PC-9 (cell line): Measurements from ENCODE around the gene MYO18A. TPM values are rescaled to one million over a fixed set of nuclear protein-coding genes. Genes with fewer than 3 reads are reported as not detected.

Experiments
- BruUV-seq: library from RNA; stranded (reverse); fragments of 400-500 nt; replicated peaks from 2 replicates; lab custom pipeline; 2021; lab: Mats Ljungman, UMichigan
- CTCF ChIA-PET: fragments of 300-600 bp; sonication (Branson Sonifier 250); formaldehyde crosslinking; loops from one replicate; lab custom pipeline; 2022; ENCODE audit warnings: antibody characterized with exemption; lab: Charles Lee
- POLR2A ChIA-PET: fragments of 300-600 bp; sonication (Branson Sonifier 250); formaldehyde crosslinking; loops from one replicate; lab custom pipeline; 2022; ENCODE audit warnings: antibody characterized with exemption; ENCODE audit not compliant: unreplicated experiment; lab: Charles Lee
- DNase-seq, 2 experiments: peaks; one replicate each; pipeline versions ENCODE4 v3.0.0 to v3.0.0-alpha.2; 2015 to 2022; ENCODE audit warnings: mixed read lengths in 1 of 2
- H2AFZ ChIP-seq: fragments of 200-600 bp; sonication (generic); 2 replicates; pipeline ENCODE4 v1.8.1; 2017; ENCODE audit warnings: antibody characterized with exemption
- H3F3A ChIP-seq: fragments of 200-600 bp; sonication (generic); 2 replicates; pipeline ENCODE4 v1.8.1; 2017; ENCODE audit warnings: antibody characterized with exemption, mild to moderate bottlenecking, low read depth; ENCODE audit not compliant: insufficient read depth
- H3K27ac ChIP-seq: fragments of 200-600 bp; sonication (generic); 2 replicates; pipeline ENCODE4 v1.6.1; 2016; ENCODE audit warnings: mixed run types
- H3K27me3 ChIP-seq: fragments of 200-600 bp; sonication (generic); 2 replicates; pipeline ENCODE4 v1.6.1; 2016; ENCODE audit warnings: low read depth, mixed run types; ENCODE audit not compliant: insufficient read depth
- H3K36me3 ChIP-seq: fragments of 200-600 bp; sonication (generic); 2 replicates; pipeline ENCODE4 v1.6.1; 2016; ENCODE audit warnings: low read depth, mixed run types
- H3K4me1 ChIP-seq: fragments of 200-600 bp; sonication (generic); replicated peaks from 2 replicates; pipeline ENCODE4 v1.6.1; 2016; ENCODE audit warnings: mixed run types; ENCODE audit not compliant: insufficient read depth
- H3K4me2 ChIP-seq: fragments of 200-600 bp; sonication (generic); 2 replicates; pipeline ENCODE4 v1.6.1; 2017; ENCODE audit warnings: mixed run types
- H3K4me3 ChIP-seq: fragments of 200-600 bp; sonication (generic); 2 replicates; pipeline ENCODE4 v1.6.1; 2016; ENCODE audit warnings: mixed run types
- H3K79me2 ChIP-seq: fragments of 200-600 bp; sonication (generic); 2 replicates; pipeline ENCODE4 v1.6.1; 2017; ENCODE audit warnings: low read depth, mixed run types
- H3K9me2 ChIP-seq: fragments of 200-600 bp; sonication (generic); 2 replicates; pipeline ENCODE4 v1.8.1; 2017; ENCODE audit warnings: mild to moderate bottlenecking; ENCODE audit not compliant: insufficient read depth
- H3K9me3 ChIP-seq: fragments of 200-600 bp; sonication (generic); 2 replicates; pipeline ENCODE4 v1.8.1; 2016; ENCODE audit warnings: low read depth; ENCODE audit not compliant: insufficient read depth
- H4K20me1 ChIP-seq: fragments of 200-600 bp; sonication (generic); 2 replicates; pipeline ENCODE4 v1.8.1; 2017; ENCODE audit not compliant: insufficient read depth
- EZH2 ChIP-seq: fragments of 200-600 bp; sonication (generic); IDR thresholded peaks from 2 replicates; pipeline ENCODE4 v1.8.0; 2017; ENCODE audit warnings: antibody characterized with exemption, low read depth
- intact Hi-C: fragments of 100-400 bp; cut with micrococcal nuclease; formaldehyde crosslinking; loops from one replicate; pipeline ENCODE4 v1.10.0; 2022; ENCODE audit not compliant: unreplicated experiment
- total RNA-seq: library from RNA; stranded (reverse); gene quantifications from 2 replicates; pipeline ENCODE4 v1.2.3, GENCODE V29; 2021
- TF ChIP-seq, protein P1 (sequence below): fragments of 200-600 bp; sonication (generic); conservative IDR thresholded peaks from 2 replicates; pipeline ENCODE4 v1.6.1; 2017; ENCODE audit warnings: mixed run types, antibody characterized with exemption, mild to moderate bottlenecking, moderate library complexity

MYO18A gene
- total RNA-seq, 1 experiment from 2014 or later, result 150 TPM

DNA sequence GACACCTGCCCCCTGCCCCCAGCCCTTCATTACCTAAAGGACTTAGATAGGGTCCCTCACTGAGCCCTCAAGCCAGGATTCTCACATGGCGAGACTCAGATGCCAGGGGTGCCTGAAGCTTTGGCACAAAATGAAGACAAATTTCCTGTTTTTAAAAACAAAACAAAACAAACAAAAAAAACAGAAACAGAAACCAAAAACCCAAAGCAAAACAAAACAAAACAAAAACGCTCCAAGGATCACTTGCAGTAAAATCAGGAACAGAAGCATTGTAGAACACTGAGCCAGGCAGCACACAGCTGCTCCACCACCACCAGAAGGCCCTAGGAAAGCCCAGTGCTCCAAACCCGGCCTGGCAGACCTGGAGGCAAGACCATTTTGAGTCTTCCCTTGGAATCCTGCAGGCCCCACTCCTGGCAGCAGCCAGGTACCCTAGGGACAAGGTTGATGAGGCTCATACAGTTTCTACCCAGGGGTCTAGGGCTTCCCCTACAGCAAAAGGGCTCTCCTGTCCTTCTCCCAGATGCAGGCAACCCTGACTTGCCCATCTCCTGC lies 20.8 kb downstream of the MYO18A start:
- no TSS peak for BruUV-seq
- H3K79me2 ChIP-seq, result peaks cover 95% of the 10 kb centered on the region
- peak overlapping the region; percentile 82 for H3K4me2 ChIP-seq
- no peaks in the 10 kb centered on the region; the same call in 1 of the 2 replicates for H4K20me1 ChIP-seq
- 0 out of 2 replicates have a peak, but pooled peaks cover 4% of the 10 kb centered on the region for H3K36me3 ChIP-seq
- H3K9me3 ChIP-seq, result no peaks in the 10 kb centered on the region
- no peak overlapping the region for H3K4me3 ChIP-seq
- POLR2A ChIA-PET, result interaction anchor here (0.6 to 0.7 kb wide), 2 partner anchors 19 to 21 kb away, joined by 3 to 4 read pairs; partner anchors contain the start of gene MYO18A
- no peaks in the 10 kb centered on the region for H3K27me3 ChIP-seq
- intact Hi-C loops, result no loop called here
- TF ChIP-seq, protein P1, sequence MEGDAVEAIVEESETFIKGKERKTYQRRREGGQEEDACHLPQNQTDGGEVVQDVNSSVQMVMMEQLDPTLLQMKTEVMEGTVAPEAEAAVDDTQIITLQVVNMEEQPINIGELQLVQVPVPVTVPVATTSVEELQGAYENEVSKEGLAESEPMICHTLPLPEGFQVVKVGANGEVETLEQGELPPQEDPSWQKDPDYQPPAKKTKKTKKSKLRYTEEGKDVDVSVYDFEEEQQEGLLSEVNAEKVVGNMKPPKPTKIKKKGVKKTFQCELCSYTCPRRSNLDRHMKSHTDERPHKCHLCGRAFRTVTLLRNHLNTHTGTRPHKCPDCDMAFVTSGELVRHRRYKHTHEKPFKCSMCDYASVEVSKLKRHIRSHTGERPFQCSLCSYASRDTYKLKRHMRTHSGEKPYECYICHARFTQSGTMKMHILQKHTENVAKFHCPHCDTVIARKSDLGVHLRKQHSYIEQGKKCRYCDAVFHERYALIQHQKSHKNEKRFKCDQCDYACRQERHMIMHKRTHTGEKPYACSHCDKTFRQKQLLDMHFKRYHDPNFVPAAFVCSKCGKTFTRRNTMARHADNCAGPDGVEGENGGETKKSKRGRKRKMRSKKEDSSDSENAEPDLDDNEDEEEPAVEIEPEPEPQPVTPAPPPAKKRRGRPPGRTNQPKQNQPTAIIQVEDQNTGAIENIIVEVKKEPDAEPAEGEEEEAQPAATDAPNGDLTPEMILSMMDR, result no peak
- no peak for TF ChIP-seq EZH2
- H3K27ac ChIP-seq, result peak overlapping the region; percentile 91
- peaks cover 61% of the 10 kb centered on the region for H3F3A ChIP-seq
- no peak overlapping the region for H2AFZ ChIP-seq
- peaks cover 68% of the 10 kb centered on the region for H3K4me1 ChIP-seq
- no peaks in the 10 kb centered on the region for H3K9me2 ChIP-seq
- CTCF ChIA-PET, result interaction anchor here (0.6 to 0.8 kb wide), 2 partner anchors 10 to 21 kb away, joined by 3 to 4 read pairs; partner anchors contain the start of gene MYO18A
- no peak for DNase-seq

DNA sequence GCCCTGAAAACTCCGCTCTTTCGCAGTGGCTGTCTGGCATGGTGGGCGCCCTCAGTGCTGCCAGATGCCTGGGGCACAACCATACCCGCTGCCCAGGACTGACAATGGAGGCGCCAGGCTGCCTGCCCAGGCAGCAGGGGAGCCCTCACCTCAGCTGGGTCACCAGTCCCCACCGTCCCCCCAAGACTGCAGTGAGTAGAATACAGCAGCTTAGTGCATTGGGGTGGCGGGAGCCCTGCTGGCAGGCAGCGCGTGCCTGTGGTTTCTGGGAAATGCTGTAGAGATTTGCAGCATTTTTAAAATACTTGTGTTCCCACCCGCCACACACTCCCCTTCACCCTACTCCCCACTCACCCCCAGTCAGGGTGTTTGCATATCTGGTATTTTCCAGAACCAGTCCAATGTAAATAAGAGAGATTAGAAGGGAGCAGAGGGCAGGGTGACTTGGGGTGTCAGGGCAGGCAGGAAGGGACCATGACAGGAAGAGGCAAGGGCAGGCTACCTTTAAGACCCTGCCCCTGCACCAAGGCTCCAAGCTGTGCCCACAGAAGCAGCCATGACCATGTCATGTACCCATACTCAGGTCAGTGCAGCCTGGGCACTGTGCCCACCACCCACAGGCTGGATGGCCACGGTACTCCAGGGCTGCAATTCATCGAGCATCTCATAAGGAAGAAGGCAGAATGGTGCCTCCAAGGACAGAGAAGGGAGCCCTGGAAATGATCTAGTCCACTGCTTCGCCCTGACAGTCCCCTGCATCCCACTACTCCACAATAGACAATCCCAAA lies 21.5 kb downstream of the MYO18A start:
- no peak overlapping the region for H3K4me3 ChIP-seq
- H3K9me2 ChIP-seq, result no peaks in the 10 kb centered on the region
- peak; percentile 76 to 84 for DNase-seq
- peaks cover 75% of the 10 kb centered on the region for H3K4me1 ChIP-seq
- no peak overlapping the region for H2AFZ ChIP-seq
- peak overlapping the region; percentile 82 for H3K4me2 ChIP-seq
- H3K27ac ChIP-seq, result peak overlapping the region; percentile 91
- BruUV-seq, result no TSS peak
- no peaks in the 10 kb centered on the region for H3K27me3 ChIP-seq
- POLR2A ChIA-PET, result interaction anchor here (0.9 kb wide), 1 partner anchor 19 kb away, joined by 5 read pairs; no protein-coding TSS in a partner anchor
- no peaks in the 10 kb centered on the region; the same call in 1 of the 2 replicates for H4K20me1 ChIP-seq
- 0 out of 2 replicates have a peak, but pooled peaks cover 4% of the 10 kb centered on the region for H3K36me3 ChIP-seq
- intact Hi-C loops, result no loop called here
- CTCF ChIA-PET, result no interaction called here
- no peak for TF ChIP-seq EZH2
- TF ChIP-seq, protein P1, result no peak
- H3K79me2 ChIP-seq, result peaks cover 96% of the 10 kb centered on the region
- H3K9me3 ChIP-seq, result no peaks in the 10 kb centered on the region
- H3F3A ChIP-seq, result peaks cover 68% of the 10 kb centered on the region

DNA sequence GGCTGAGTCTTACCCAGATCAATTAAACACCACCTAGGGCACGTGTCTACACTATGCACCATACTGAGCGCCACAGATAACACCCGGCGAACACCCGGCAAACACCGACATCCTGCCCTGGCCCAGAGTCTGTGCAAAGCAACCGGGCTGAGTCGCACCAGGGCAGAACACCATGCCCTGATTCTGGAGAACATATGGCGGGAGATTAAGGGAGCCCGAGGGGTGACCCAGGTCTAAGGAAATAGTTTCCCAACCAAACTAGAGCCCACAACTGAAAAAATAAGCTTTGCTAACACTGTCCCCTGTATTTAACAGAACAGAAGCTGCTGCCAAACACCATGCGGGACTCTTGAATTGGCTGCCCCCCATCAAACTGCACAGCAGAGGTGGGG lies 22.1 kb downstream of the MYO18A start:
- POLR2A ChIA-PET, result interaction anchor here (0.9 kb wide), 1 partner anchor 20 kb away, joined by 5 read pairs; no protein-coding TSS in a partner anchor
- H3K4me3 ChIP-seq, result no peak overlapping the region

More for the DNA sequence above, 22.1 kb downstream of the MYO18A start:
- H2AFZ ChIP-seq, result no peak overlapping the region
- no peak for TF ChIP-seq EZH2
- H3K9me2 ChIP-seq, result no peaks in the 10 kb centered on the region
- H3K4me1 ChIP-seq, result peaks cover 81% of the 10 kb centered on the region
- peaks cover 96% of the 10 kb centered on the region for H3K79me2 ChIP-seq
- peak overlapping the region; percentile 82 for H3K4me2 ChIP-seq
- no peak for DNase-seq
- 0 out of 2 replicates have a peak, but pooled peaks cover under 1% of the 10 kb centered on the region for H3K36me3 ChIP-seq
- intact Hi-C loops, result no loop called here
- H3K27me3 ChIP-seq, result no peaks in the 10 kb centered on the region
- CTCF ChIA-PET, result no interaction called here
- H4K20me1 ChIP-seq, result no peaks in the 10 kb centered on the region; the same call in 1 of the 2 replicates
- no TSS peak for BruUV-seq
- peaks cover 73% of the 10 kb centered on the region for H3F3A ChIP-seq
- peak overlapping the region; percentile 91 for H3K27ac ChIP-seq
- no peaks in the 10 kb centered on the region for H3K9me3 ChIP-seq
